ENCODE data around the gene RHEBL1.

The RHEBL1 gene, protein sequence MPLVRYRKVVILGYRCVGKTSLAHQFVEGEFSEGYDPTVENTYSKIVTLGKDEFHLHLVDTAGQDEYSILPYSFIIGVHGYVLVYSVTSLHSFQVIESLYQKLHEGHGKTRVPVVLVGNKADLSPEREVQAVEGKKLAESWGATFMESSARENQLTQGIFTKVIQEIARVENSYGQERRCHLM

DNA sequence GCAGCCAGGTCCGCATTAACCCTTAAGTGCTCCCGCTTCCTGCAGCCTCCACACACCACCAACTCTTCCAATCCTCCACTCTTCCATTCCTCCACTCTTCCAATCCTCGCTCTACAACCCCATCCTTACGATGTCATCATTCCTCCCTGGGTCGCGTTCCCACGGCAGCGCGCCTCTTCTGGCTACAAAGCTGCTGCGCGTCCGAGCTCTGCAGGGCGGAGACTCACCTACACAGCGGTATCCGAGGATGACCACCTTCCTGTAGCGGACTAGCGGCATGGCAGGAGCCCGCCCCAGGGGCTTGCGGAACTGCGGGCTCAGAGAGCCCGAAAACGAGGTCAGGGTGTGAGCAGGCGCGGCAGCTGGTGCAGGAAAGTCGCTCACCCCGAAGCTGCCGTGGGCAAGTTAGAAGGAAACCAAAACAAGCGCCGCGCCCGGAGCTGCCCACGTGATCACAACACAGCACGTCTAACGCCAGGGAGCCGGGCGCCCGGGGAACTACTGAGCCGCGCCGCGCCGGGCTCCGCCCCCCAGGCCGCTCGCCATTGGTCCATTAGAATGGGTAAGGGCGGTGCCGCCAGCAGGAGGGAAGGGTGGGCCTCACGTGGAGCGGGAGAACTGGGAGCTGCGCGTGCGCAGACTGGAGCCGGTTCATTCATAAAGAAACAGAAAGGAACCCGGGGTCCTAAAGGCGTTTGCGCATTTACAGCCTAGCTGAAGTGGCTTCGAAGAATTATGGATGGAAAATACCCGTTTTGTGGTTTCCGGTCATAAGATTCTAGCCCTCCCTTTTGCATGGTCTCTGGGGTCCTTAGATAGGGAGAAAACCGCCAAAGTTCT is at the start of gene RHEBL1:
Gene RHEBL1 (minus strand): TSS at position 473 of the 840 bp plus-strand sequence. CDS start 194 bp downstream, at position 279.
- peak; percentile 92 for DNase-seq

- no peak for DNase-seq
Measured at GRCh38 chr12:49111206-49111605, 41.4 kb upstream of the RHEBL1 start.

- peak; percentile 88 for DNase-seq
Measured at GRCh38 chr12:49110464-49111155, 40.8 kb upstream of the RHEBL1 start, which contains the start of gene LMBR1L. LMBR1L (minus strand) TSS chr12:49110847; CDS start chr12:49110555, 292 bp downstream.

DNA sequence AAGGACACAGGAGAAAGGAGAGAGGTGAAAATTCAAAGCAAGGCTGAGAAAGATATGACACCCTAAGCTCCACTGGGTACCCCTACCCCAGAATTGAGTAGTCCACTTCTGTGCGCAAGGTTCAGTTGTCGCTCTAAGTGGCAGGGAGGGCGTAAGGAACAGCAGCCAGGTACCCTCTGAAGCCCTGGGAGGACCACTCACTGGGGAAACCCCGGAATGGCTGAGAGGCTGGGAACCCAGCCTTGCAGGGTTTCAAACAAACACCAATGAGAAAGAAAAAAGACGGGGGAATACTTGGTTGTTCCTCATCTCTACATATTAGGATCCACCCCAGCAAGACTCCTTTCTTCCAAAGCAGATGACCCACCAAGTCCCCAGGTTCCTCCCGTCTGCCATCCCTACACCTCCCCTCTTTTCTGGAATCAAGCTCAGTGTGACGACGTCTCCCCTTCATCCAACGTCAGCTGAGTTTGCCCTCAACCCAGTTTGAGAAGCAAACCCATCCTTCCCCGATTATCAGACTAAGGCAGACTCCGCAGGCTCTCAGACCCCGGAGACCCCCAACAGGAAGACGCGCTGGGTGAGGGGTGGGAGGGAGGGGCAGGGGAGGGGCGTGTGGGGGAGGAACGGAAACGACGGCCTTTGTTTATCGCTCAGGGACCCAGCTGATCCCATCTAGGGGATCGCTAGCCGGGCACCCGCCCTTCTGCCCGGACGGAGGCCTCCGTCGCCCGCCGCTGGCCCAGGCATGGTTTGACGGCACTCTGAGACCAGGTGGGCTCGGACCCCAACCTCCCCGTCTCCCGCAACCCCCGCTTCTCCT is 40.1 kb upstream of the RHEBL1 start:
- no peak for DNase-seq

DNA sequence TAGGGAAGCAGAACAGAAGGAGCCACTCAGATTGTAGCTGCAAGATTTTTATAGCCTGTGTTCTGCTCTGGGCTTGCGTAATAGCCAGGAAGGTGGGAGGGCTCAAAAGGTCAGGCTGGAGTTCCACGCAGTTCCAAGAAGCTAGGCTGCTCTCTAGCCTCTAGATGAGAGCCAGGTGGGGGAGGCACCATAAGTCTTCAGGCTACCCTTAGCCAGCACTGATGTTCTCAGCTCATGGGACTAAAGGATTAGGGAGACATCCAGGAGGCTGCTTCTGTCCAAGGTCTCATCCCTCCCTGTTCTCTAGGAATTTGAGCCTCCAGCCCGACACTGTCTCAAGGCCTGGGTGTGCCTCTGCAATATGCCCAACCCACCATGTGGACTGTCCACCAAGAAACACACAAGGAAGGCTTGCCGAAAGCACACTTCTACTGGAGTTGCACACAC is 39.2 kb upstream of the RHEBL1 start:
- no peak for DNase-seq

DNA sequence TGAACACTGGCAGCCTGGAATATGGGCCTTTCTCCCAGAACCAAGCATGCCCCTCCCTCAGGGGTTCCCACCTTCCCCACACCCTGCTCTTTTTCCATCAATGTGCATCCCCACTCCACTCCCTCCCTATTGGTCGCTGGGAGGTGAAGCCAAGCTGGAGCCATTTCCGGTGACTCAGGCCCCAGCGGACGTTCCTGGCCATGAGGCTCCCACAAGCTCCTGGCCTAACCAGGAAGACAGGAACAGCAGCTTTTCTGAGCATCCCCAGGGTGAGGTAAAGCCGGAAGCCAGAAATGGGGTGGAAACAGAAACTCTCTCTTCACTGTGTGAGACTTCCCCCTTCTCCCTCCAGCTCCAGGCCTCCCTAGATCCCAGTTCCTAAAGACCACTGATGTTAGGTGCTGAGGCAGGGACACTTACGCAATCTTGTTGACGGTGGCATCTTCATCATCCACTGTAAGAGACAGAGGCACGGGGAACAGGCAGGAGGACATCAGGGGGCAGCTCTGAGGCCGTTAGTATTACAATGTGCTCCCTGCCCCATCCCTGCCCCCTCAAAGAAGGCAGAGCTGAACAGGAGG is 35.8 kb upstream of the RHEBL1 start:
- no peak for DNase-seq

- no peak for DNase-seq
Measured at GRCh38 chr12:49104822-49105221, 35.0 kb upstream of the RHEBL1 start.

DNA sequence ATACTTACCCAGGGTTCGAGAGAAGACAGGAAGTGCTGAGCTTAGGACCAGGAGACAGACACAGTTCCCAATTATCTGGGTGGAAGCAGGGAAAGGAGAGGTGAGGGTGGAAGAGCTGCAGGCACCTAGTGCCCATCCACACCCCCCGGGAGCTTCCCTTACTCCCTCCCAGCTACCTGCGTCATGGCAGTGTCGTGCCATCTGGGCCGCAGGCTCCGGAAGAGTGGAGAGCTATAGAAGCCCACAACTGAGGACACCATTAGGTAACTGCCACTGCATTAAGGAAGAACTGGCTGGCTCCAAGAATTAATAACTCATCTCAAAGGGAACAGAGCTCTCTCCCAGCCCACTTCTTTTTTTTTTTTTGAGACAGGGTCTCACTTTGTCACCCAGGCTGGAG is 30.6 kb upstream of the RHEBL1 start:
- no peak for DNase-seq

GRCh38 chr12:49098703-49099102 is 28.9 kb upstream of the RHEBL1 start:
- DNase-seq: no peak

DNA sequence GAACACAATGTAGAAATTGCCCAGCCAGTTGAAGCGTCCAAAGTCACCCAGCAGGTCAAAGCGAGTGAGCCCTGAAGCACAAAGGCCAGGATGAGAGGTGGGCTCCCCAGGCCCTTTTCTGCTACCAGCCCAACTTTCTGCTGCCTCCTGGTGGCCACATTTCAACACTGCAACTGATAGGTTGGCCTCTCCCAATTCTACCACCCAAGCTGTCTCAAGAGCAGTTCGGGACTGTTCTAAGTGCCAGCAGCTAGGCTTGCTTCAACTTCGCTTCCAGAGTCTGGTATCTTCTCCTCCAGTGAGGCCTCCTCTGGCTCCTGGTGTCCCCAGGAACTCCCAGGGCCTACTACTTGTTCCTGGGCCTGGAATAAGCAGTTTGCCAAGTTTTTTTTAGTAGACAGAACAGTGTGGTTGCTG is 28.3 kb upstream of the RHEBL1 start:
- no peak for DNase-seq

DNA sequence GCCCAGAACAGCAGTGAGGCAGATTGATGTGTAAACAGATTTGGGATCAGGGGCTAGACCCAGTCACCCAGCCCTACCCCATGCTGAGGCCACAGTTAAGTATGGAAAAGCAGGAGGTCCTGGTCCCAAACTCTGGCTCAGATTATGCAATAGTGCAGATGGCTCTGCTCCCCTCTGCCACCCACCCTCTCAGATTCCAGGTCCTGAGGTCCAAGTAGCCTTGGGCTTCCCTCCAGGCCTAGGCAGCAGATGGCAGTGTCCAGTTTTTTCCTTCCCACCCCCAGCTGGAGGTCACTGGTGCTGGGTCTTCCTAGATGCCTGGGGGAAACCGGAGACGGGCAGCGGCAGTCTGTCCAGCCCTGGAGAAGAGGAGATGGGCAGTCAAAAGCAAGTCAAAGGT is 27.6 kb upstream of the RHEBL1 start:
- no peak for DNase-seq

- no peak for DNase-seq
Measured at GRCh38 chr12:49094975-49095365, 25.2 kb upstream of the RHEBL1 start.

- no peak for DNase-seq
Measured at GRCh38 chr12:49094160-49094974, 24.6 kb upstream of the RHEBL1 start, which contains the start of gene DHH. DHH (minus strand) TSS chr12:49094801; CDS start chr12:49094512, 289 bp downstream.

GRCh38 chr12:49093792-49094159 is 24.0 kb upstream of the RHEBL1 start:
- no peak for DNase-seq

- no peak for DNase-seq
Measured at GRCh38 chr12:49092816-49093406, 23.1 kb upstream of the RHEBL1 start.

DNA sequence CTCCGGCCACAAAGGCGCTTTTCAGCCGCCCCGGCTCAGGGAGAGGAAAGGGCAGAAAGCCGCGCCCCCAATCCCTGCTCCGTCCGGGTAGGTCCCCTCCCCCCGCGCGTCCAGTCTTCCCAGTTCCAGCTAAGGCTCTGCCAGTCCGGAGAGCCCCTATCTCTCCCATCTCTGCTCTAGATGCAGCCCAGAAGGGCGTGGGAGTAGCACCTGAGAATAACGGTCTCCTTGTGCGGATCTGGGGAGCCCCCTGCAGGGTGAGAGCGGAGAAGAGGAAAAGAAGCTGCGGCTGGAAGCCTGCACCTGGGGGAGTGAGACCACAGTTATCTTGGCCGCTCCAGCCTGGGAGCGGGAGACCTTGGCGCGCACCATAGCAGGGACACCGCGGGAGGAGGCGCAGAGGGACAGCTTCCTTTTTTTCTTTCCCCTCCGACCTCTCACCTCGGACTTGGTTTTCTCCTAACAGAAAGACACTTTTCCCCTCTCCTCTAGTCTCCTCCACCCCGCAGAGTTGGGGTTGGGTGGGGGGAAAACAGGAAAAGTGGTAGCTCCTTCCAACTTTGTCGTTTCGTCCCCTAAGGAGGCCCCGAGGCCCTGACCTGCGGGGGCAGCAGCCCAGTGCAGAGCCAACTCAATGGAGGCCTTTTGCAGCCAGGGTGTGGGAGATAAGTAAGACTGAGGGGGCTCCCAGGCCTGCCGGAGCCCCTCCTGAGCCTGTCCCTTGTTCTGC is 22.5 kb upstream of the RHEBL1 start:
- no peak for DNase-seq

- DNase-seq: no peak
Measured at GRCh38 chr12:49091836-49092085, 22.0 kb upstream of the RHEBL1 start.

DNA sequence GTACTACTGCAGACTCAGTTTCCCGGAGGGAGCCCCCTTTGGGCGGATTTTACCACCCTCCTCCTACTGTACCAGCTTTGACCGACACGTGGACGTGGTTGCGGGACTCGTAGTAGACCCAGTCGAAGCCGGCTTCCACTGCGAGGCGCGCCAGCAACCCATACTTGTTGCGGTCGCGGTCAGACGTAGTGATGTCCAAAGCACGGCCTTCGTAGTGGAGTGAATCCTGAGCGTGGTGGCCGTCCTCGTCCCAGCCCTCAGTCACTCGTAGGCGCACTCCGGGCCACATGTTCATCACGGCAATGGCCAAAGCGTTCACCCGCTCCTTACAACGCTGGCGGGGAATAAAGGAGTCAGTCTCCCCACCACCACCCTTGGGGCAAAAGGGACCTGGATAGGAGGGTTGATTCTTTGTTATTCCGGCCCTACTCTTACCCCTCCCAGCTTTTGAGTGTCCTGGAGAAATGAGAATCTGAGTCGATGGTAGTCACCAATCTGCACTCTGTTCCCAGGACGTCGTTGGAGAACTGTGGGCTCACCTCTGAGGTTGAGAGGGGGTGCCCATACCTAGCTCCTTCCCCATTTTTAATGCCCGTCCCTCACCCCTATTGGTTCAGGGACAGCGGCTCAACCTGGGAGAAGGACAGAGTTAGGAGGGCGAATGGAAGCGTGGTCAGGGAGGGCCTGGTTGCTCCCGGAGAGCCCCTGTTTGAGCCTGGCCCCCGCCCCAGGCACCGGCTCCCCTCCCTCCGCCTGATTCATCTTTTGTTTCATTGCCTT is 21.5 kb upstream of the RHEBL1 start:
- no peak for DNase-seq
